Stimulated activated effector memory CD8-positive, alpha-beta T cell treated with anti-CD3 and anti-CD28 coated beads, Interleukin-12 subunit alpha, Interleukin-12 subunit beta, amount 100 ng/mL, for 72 hours (primary cell): ENCODE measurements around the gene MECR.
"Not testable (repeated sequence)": the region's sequence is repeated elsewhere in the genome, so short reads cannot be mapped to it uniquely, and the experiment has no call there.

Experiments
- ATAC-seq: fragments of 150-1000 bp; cut with Tn5 transposase; 2 replicates; pipeline ENCODE4 v1.10.0; 2021
- DNase-seq, 2 donors: peaks; one replicate each; pipeline ENCODE4 v3.0.0; 2021 to 2022; ENCODE audit warnings: low spot score in 2 of 2
- H3K27ac Mint-ChIP-seq: one replicate; pipeline ENCODE4 v1.8.0; 2022; ENCODE audit warnings: mild to moderate bottlenecking, mixed read lengths
- H3K36me3 Mint-ChIP-seq: one replicate; pipeline ENCODE4 v1.8.0; 2022; ENCODE audit warnings: mild to moderate bottlenecking, mixed read lengths
- H3K4me1 Mint-ChIP-seq: one replicate; pipeline ENCODE4 v1.8.0; 2022; ENCODE audit warnings: mixed read lengths
- H3K4me3 Mint-ChIP-seq: one replicate; pipeline ENCODE4 v1.8.0; 2022; ENCODE audit warnings: mild to moderate bottlenecking, mixed read lengths
- H3K9me3 Mint-ChIP-seq: one replicate; pipeline ENCODE4 v1.8.0; 2022; ENCODE audit warnings: mixed read lengths

The MECR gene

DNA sequence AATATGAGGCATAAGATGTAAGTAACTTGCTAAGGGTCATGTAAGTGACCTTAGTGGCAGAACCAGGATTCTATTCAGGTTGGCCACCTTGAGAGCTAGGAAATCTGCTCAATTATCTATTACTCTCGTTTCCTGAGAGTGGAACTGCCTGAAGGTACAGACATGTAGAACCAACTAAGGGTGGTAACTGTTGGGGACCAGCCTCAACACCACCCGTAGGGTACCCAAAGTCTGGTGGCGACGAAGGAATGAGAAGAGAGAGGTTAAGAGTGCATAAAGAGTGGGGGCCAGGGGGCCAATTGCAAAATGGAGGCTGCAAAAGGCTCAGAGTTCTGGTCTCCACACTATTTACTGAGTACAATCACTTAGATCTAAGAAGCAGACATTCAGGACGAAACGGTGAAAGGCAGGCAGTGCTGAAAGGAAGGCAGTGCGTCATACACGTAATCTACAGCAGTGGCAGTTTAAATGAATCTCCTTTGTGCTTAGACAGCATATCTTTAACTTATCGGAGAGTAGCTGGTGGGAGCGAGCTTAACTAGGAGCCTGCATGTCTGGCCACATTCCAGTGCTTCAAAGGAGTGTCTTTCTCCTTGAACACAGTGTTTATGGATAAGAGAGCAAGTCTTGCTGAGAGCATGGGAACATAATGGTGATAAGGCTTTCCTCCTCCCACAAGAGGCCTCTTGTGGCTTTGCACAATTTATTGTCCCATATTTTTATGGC is 74.0 kb downstream of the MECR start:
- no peak overlapping the region for H3K27ac Mint-ChIP-seq
- no peaks in the 10 kb centered on the region for H3K9me3 Mint-ChIP-seq
- ATAC-seq (no peak), DNase-seq (no peak)
- peaks cover 4% of the 10 kb centered on the region for H3K4me1 Mint-ChIP-seq
- peaks cover 100% of the 10 kb centered on the region for H3K36me3 Mint-ChIP-seq
- no peak overlapping the region for H3K4me3 Mint-ChIP-seq

GRCh38 chr1:29152046-29152805 is 78.5 kb downstream of the MECR start:
- Mint-ChIP-seq H3K4me3 (no peak overlapping the region), H3K9me3 (no peaks in the 10 kb centered on the region), H3K36me3 (peaks cover 100% of the 10 kb centered on the region), H3K27ac (peak overlapping the region; percentile 27), H3K4me1 (no peaks in the 10 kb centered on the region)
- no peak for ATAC-seq
- DNase-seq: no peak

- ATAC-seq, H3K4me3 Mint-ChIP-seq, H3K9me3 Mint-ChIP-seq, DNase-seq, H3K27ac Mint-ChIP-seq, H3K4me1 Mint-ChIP-seq: not testable (repeated sequence)
- H3K36me3 Mint-ChIP-seq: peaks cover 100% of the 10 kb centered on the region
These were observed 80.4 kb downstream of the MECR start for GRCh38 chr1:29150346-29150745.

GRCh38 chr1:29148656-29149491 is 81.9 kb downstream of the MECR start:
- H3K36me3 Mint-ChIP-seq: peaks cover 100% of the 10 kb centered on the region
- H3K4me1 Mint-ChIP-seq: no peaks in the 10 kb centered on the region
- no peak overlapping the region for H3K4me3 Mint-ChIP-seq
- H3K9me3 Mint-ChIP-seq: no peaks in the 10 kb centered on the region
- DNase-seq (no peak), ATAC-seq (no peak)
- H3K27ac Mint-ChIP-seq: peak overlapping the region; percentile 67

- H3K27ac Mint-ChIP-seq: no peak overlapping the region
- H3K4me1 Mint-ChIP-seq: no peaks in the 10 kb centered on the region
- H3K36me3 Mint-ChIP-seq: peaks cover 77% of the 10 kb centered on the region
- H3K9me3 Mint-ChIP-seq: no peaks in the 10 kb centered on the region
- no peak overlapping the region for H3K4me3 Mint-ChIP-seq
- DNase-seq (no peak), ATAC-seq (no peak)
These were observed 84.8 kb downstream of the MECR start for GRCh38 chr1:29145739-29146437.

DNA sequence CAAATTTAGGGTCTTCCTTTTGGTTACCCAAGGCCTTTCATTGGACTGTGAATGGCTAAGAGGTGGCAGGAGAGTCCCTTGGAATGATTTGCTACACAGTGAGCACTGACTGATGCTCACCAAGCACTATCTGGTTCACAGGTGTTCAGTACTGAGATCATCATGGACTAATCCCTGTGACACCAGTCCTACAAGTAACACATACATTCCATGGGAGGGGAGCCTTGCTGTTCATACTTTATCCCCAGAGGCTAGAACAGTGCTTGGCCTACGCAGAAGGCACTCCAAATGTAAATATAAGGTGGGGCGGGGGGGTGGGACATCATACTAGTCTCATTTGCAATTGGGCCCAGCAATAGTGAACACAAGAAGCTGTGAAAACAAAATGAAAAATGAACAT is 86.6 kb downstream of the MECR start:
- Mint-ChIP-seq H3K4me1 (no peaks in the 10 kb centered on the region), H3K27ac (peak overlapping the region; percentile 26), H3K36me3 (peaks cover 60% of the 10 kb centered on the region)

DNA sequence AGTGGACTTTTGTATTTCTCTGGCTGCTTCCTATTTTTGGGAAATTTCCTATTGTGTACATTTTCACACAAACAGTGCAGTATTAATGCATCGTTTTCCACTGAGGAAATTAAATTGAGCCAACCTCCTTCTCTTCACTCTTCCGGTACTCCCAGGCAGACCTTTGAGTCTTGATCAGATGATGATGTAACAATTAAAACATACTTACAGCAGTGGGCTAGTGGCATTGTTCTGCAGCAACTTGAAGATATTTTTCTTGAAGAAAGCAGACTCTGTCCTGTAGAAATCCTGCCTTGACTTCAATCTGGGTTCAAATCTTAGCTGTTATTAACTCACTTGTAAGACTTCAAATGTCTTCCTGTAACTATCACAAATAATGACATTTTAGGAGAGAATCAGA is 88.0 kb downstream of the MECR start:
- Mint-ChIP-seq H3K36me3 (peaks cover 45% of the 10 kb centered on the region), H3K4me3 (no peak overlapping the region), H3K9me3 (no peaks in the 10 kb centered on the region), H3K4me1 (no peaks in the 10 kb centered on the region), H3K27ac (no peak overlapping the region)
- ATAC-seq (no peak), DNase-seq (no peak)

More for the DNA sequence above, 86.6 kb downstream of the MECR start:
- ATAC-seq (no peak), DNase-seq (no peak)
- Mint-ChIP-seq H3K4me3 (no peak overlapping the region), H3K9me3 (no peaks in the 10 kb centered on the region)
